ENCODE results near the gene HSD17B1. TPM values are rescaled to one million over a fixed set of nuclear protein-coding genes. Genes with fewer than 3 reads are reported as not detected.

The HSD17B1 gene
- total RNA-seq, 1 donor from 2014 or later = 1.8 TPM

GRCh38 chr17:42521666-42522262 is 31.0 kb upstream of the HSD17B1 start:
- no peak for DNase-seq (ENCODE audit: low read depth)
- Histone ChIP-seq H3K36me3 (ENCODE audit: control insufficient read depth, insufficient read depth, low read length) (no peaks in the 10 kb centered on the region), H3K27me3 (ENCODE audit: control insufficient read depth, insufficient read depth, low read length) (no peaks in the 10 kb centered on the region), H3K4me3 (ENCODE audit: low read depth, low read length) (no peak overlapping the region)
- TF ChIP-seq CTCF (IDR thresholded peaks at IDR 0.05; ENCODE audit: insufficient read depth, low read length, poor library complexity, severe bottlenecking) = no peak

GRCh38 chr17:42522263-42522790 is 30.4 kb upstream of the HSD17B1 start:
- Histone ChIP-seq H3K4me3 (ENCODE audit: low read depth, low read length) (no peak overlapping the region), H3K27me3 (ENCODE audit: control insufficient read depth, insufficient read depth, low read length) (no peaks in the 10 kb centered on the region), H3K36me3 (ENCODE audit: control insufficient read depth, insufficient read depth, low read length) (no peaks in the 10 kb centered on the region)
- DNase-seq (ENCODE audit: low read depth) = no peak
- no peak for TF ChIP-seq CTCF (IDR thresholded peaks at IDR 0.05; ENCODE audit: insufficient read depth, low read length, poor library complexity, severe bottlenecking)

- Histone ChIP-seq H3K27me3 (ENCODE audit: control insufficient read depth, insufficient read depth, low read length) (no peaks in the 10 kb centered on the region), H3K36me3 (ENCODE audit: control insufficient read depth, insufficient read depth, low read length) (no peaks in the 10 kb centered on the region), H3K4me3 (ENCODE audit: low read depth, low read length) (no peak overlapping the region)
- DNase-seq (ENCODE audit: low read depth) = no peak
- no peak for TF ChIP-seq CTCF (IDR thresholded peaks at IDR 0.05; ENCODE audit: insufficient read depth, low read length, poor library complexity, severe bottlenecking)
Measured at GRCh38 chr17:42522798-42523278, 29.9 kb upstream of the HSD17B1 start.

- no peak for TF ChIP-seq CTCF (IDR thresholded peaks at IDR 0.05; ENCODE audit: insufficient read depth, low read length, poor library complexity, severe bottlenecking)
- Histone ChIP-seq H3K4me3 (ENCODE audit: low read depth, low read length) (no peak overlapping the region), H3K27me3 (ENCODE audit: control insufficient read depth, insufficient read depth, low read length) (no peaks in the 10 kb centered on the region), H3K36me3 (ENCODE audit: control insufficient read depth, insufficient read depth, low read length) (no peaks in the 10 kb centered on the region)
- DNase-seq (ENCODE audit: low read depth) = no peak
Measured at GRCh38 chr17:42525221-42525620, 27.5 kb upstream of the HSD17B1 start.

GRCh38 chr17:42526031-42526444 is 26.7 kb upstream of the HSD17B1 start:
- DNase-seq (ENCODE audit: low read depth) = no peak
- no peaks in the 10 kb centered on the region for H3K36me3 ChIP-seq (ENCODE audit: control insufficient read depth, insufficient read depth, low read length)
- TF ChIP-seq CTCF (IDR thresholded peaks at IDR 0.05; ENCODE audit: insufficient read depth, low read length, poor library complexity, severe bottlenecking) = no peak

GRCh38 chr17:42527932-42528331 is 24.8 kb upstream of the HSD17B1 start:
- Histone ChIP-seq H3K4me3 (ENCODE audit: low read depth, low read length) (no peak overlapping the region), H3K27me3 (ENCODE audit: control insufficient read depth, insufficient read depth, low read length) (no peaks in the 10 kb centered on the region), H3K36me3 (ENCODE audit: control insufficient read depth, insufficient read depth, low read length) (no peaks in the 10 kb centered on the region)
- no peak for TF ChIP-seq CTCF (IDR thresholded peaks at IDR 0.05; ENCODE audit: insufficient read depth, low read length, poor library complexity, severe bottlenecking)
- no peak for DNase-seq (ENCODE audit: low read depth)

More at GRCh38 chr17:42526031-42526444, 26.7 kb upstream of the HSD17B1 start:
- Histone ChIP-seq H3K4me3 (ENCODE audit: low read depth, low read length) (no peak overlapping the region), H3K27me3 (ENCODE audit: control insufficient read depth, insufficient read depth, low read length) (no peaks in the 10 kb centered on the region)
